Cardiac atrium fibroblast (primary cell): ENCODE data around the gene RSRC2. TPM values are rescaled to one million over a fixed set of nuclear protein-coding genes. Genes with fewer than 3 reads are reported as not detected.

Experiments
- total RNA-seq: library from RNA; depleted of rRNA; stranded (reverse); fragments of >200 nt; gene quantifications from 2 replicates; pipeline ENCODE4 v1.2.3, GENCODE V29; 2015

The RSRC2 gene
- 31.3 and 31.4 TPM in 2 replicates for total RNA-seq

DNA sequence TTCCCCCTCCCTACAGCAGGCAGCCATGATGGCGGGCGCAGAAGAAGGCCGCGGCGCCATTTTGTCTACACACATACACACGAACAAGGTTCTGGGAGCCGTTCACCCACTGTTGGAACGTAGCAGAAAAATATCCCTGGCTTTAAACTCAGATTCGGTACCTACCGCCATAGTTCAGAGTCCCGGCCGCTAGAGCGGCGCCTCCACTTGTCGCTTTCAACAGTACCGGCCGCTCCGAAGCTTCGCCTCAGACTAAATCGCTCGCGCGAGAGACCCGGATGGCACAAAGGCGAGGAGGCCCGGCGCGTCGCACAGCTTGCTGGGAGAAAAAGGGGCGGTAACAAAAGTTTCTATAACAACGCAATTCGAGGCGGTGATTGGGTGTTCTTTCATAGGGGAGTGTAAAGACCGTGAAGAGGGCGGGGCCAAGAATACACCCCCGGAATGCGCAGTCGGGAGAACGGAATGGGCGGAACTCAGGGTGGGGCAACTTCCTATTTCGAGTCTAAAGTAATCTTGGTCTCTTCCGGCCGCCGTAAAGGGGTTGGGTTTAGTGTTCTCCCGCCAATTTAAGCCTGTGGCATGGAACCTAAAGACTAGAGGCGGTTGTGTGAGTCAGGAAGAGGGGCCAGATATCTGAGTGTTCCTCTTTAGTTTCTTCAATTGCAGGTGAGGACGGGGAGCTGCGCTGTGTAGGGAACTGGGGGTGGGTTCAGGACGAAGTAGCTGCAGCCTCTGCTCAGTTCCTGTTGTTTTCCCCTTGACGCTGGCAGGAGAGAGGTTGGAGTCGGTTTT lies at the start of gene RSRC2, which contains the start of gene KNTC1:
RSRC2 (minus strand) TSS at position 254 of the 795 bp plus-strand sequence; CDS start at position 171, 83 bp downstream.
KNTC1 (plus strand) TSS at position 567 of the 795 bp plus-strand sequence. CDS start 2,815 bp downstream, outside the sequence.

DNA sequence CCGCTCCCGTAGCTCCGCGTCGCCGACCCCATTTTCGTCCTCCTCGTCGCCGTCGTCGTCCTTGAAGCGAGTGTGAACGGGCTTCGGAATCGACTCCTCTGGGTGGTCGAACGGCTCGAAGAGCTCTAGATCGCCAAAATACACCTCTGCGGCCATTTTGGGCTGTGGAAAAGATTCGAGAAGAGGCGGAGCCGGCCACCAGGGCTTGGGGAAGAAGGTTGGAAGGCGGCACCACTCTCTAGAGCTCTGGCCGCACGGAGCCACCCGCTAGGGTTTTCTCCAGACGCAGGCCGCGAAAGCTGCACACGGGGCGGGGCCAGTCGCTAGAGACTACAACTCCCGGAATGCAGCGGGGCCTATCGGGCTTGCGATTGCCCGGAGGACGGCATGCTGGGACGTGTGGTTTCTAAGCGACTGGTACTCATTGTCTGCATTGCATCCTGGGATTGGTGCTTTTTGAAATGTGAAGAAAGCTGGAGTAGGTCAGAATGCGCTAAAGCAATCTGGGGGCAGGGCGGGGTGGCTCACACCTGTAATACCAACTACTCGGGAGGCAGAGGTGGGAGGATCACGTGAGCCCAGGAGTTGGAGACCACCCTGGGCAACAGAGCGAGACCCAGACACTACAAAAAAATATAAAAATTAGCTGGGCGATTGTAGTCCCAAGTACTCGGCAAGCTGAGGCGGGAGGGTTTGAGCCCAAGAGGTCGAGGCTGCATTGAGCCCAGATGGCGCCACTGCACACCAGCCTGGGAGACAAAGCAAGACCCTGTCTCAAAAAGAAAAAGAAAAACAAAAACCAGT lies 25.8 kb downstream of the RSRC2 start, which contains the start of gene ZCCHC8:
ZCCHC8 (minus strand) TSS at position 248 of the 804 bp plus-strand sequence; CDS start at position 156, 92 bp downstream.

Other genes starting within 250 kb of the RSRC2 start
- gene CLIP1, start 104.3 kb downstream of the RSRC2 start, total RNA-seq: 19.9 and 22.0 TPM in 2 replicates
- 9.6 and 12.2 TPM in 2 replicates for gene ZCCHC8, start 26.0 kb downstream of the RSRC2 start, total RNA-seq
- gene KNTC1, start 313 bp upstream of the RSRC2 start, total RNA-seq: 5.2 and 6.8 TPM in 2 replicates
- gene HCAR2, start 176.4 kb upstream of the RSRC2 start, total RNA-seq: not detected in 2 replicates
- not detected in 2 replicates for gene HCAR3, start 189.9 kb upstream of the RSRC2 start, total RNA-seq
- 0.16 and 0.54 TPM in 2 replicates for gene HCAR1, start 203.9 kb upstream of the RSRC2 start, total RNA-seq
- 26.6 and 28.0 TPM in 2 replicates for gene DENR, start 225.9 kb upstream of the RSRC2 start, total RNA-seq
- not detected in 2 replicates for gene CCDC62, start 247.6 kb upstream of the RSRC2 start, total RNA-seq